ENCODE results near the gene NISCH.

GRCh38 chr3:52515192-52515591 lies 59.8 kb downstream of the NISCH start:
- TF ChIP-seq EZH2 (IDR thresholded peaks at IDR 0.05; ENCODE audit: low read length, unreplicated experiment), result no peak
- no peak for TF ChIP-seq EZH2phosphoT487 (IDR thresholded peaks at IDR 0.05; ENCODE audit: borderline replicate concordance, low read length)
- TF ChIP-seq CTCF (conservative IDR thresholded peaks at IDR 0.05; ENCODE audit: low read depth, low read length), result no peak

All from PC-3 (cell line).